IMR-90 (cell line): ENCODE measurements around the gene FYCO1. TPM values are rescaled to one million over a fixed set of nuclear protein-coding genes. Genes with fewer than 3 reads are reported as not detected.

Experiments
- ATAC-seq: fragments of 200-7000 bp; cut with Tn5 transposase; 2 replicates; pipeline ENCODE4 v1.9.1; 2020; ENCODE audit warnings: low read depth, mild to moderate bottlenecking, moderate library complexity
- BruUV-seq: library from RNA; stranded (reverse); fragments of 400-500 nt; replicated peaks from 2 replicates; lab custom pipeline; 2021; lab: Mats Ljungman, UMichigan
- CTCF ChIA-PET: fragments of 300-600 bp; formaldehyde crosslinking; extraction: SDS; loops from one replicate; lab custom pipeline; 2021; ENCODE audit warnings: antibody characterized with exemption; lab: Yijun Ruan, JAX
- POLR2A ChIA-PET: fragments of 300-600 bp; sonication (Branson Sonifier 250); formaldehyde crosslinking; loops from one replicate; lab custom pipeline; 2022; ENCODE audit warnings: antibody characterized with exemption; ENCODE audit not compliant: unreplicated experiment; lab: Charles Lee
- DNase-seq: peaks from one replicate; pipeline ENCODE4 v3.0.0; 2013
- H2AFZ ChIP-seq: replicated peaks from 2 replicates; pipeline ENCODE3; 2013; ENCODE audit warnings: low read length, mild to moderate bottlenecking; ENCODE audit not compliant: poor library complexity
- H2AK5ac ChIP-seq: 2 replicates; pipeline ENCODE4 v1.6.1; 2013; ENCODE audit warnings: low read depth, low read length, inconsistent platforms
- H2AK9ac ChIP-seq: replicated peaks from 2 replicates; pipeline ENCODE3; 2013; ENCODE audit warnings: mild to moderate bottlenecking, low read depth, low read length, moderate library complexity; ENCODE audit not compliant: poor library complexity
- H2BK120ac ChIP-seq: 2 replicates; pipeline ENCODE4 v1.6.1; 2013; ENCODE audit warnings: low read depth, low read length, inconsistent platforms
- H2BK15ac ChIP-seq: 3 replicates; pipeline ENCODE4 v1.6.1; 2013; ENCODE audit warnings: low read depth, low read length, inconsistent platforms
- H2BK20ac ChIP-seq: 2 replicates; pipeline ENCODE4 v1.6.1; 2013; ENCODE audit warnings: low read depth, mild to moderate bottlenecking, inconsistent platforms, low read length, moderate library complexity
- H2BK5ac ChIP-seq: 2 replicates; pipeline ENCODE4 v1.6.1; 2013; ENCODE audit warnings: mild to moderate bottlenecking, low read depth, low read length, inconsistent platforms; ENCODE audit not compliant: poor library complexity, severe bottlenecking
- H3K14ac ChIP-seq: replicated peaks from 2 replicates; pipeline ENCODE4 v1.6.1; 2013; ENCODE audit warnings: low read depth, low read length, inconsistent platforms
- H3K18ac ChIP-seq: 2 replicates; pipeline ENCODE4 v1.6.1; 2013; ENCODE audit warnings: low read depth, low read length, control low read depth
- H3K23ac ChIP-seq: 2 replicates; pipeline ENCODE4 v1.6.1; 2013; ENCODE audit warnings: low read depth, low read length, inconsistent platforms
- H3K27ac ChIP-seq: 2 replicates; pipeline ENCODE4 v1.5.1; 2013; ENCODE audit warnings: mild to moderate bottlenecking, control low read depth, low read length; ENCODE audit not compliant: insufficient read depth
- H3K27me3 ChIP-seq: 2 replicates; pipeline ENCODE4 v1.6.1; 2013; ENCODE audit warnings: low read length; ENCODE audit not compliant: control insufficient read depth, insufficient read depth
- H3K36me3 ChIP-seq: 2 replicates; pipeline ENCODE4 v1.6.1; 2013; ENCODE audit warnings: low read length, mixed read lengths; ENCODE audit not compliant: control insufficient read depth, insufficient read depth
- H3K4ac ChIP-seq: 2 replicates; pipeline ENCODE4 v1.6.1; 2013; ENCODE audit warnings: low read depth, low read length, inconsistent platforms
- H3K4me1 ChIP-seq: 2 replicates; pipeline ENCODE4 v1.6.1; 2013; ENCODE audit warnings: low read length, mixed read lengths; ENCODE audit not compliant: control insufficient read depth, insufficient read depth
- H3K4me2 ChIP-seq: 2 replicates; pipeline ENCODE4 v1.6.1; 2013; ENCODE audit warnings: low read depth, mild to moderate bottlenecking, control low read depth, low read length, moderate library complexity
- H3K4me3 ChIP-seq: 2 replicates; pipeline ENCODE4 v1.5.1; 2013; ENCODE audit warnings: low read depth, mild to moderate bottlenecking, control low read depth, low read length, moderate library complexity; ENCODE audit not compliant: insufficient read depth
- H3K56ac ChIP-seq: 2 replicates; pipeline ENCODE4 v1.6.1; 2013; ENCODE audit warnings: low read length, inconsistent platforms; ENCODE audit not compliant: insufficient read depth; ENCODE audit errors: extremely low read depth
- H3K79me1 ChIP-seq, 2 experiments: 2 replicates each; pipeline ENCODE4 v1.6.1; 2013; ENCODE audit warnings: low read length in 2 of 2, inconsistent platforms in 1 of 2, low read depth in 1 of 2
- H3K9ac ChIP-seq: 2 replicates; pipeline ENCODE4 v1.6.1; 2013; ENCODE audit warnings: low read depth, low read length, control low read depth
- H3K9me1 ChIP-seq: 2 replicates; pipeline ENCODE4 v1.6.1; 2013; ENCODE audit warnings: low read length, inconsistent platforms; ENCODE audit not compliant: insufficient read depth
- H3K9me3 ChIP-seq: 2 replicates; pipeline ENCODE4 v1.6.1; 2013; ENCODE audit warnings: low read length; ENCODE audit not compliant: control insufficient read depth, insufficient read depth
- H4K20me1 ChIP-seq: 2 replicates; pipeline ENCODE4 v1.6.1; 2013; ENCODE audit warnings: low read length, inconsistent platforms; ENCODE audit not compliant: insufficient read depth
- H4K5ac ChIP-seq: 2 replicates; pipeline ENCODE4 v1.6.1; 2013; ENCODE audit warnings: mild to moderate bottlenecking, low read depth, low read length, control low read depth
- H4K8ac ChIP-seq, 2 experiments: 2 replicates each; pipeline ENCODE4 v1.6.1; 2013; ENCODE audit warnings: low read depth in 2 of 2, low read length in 2 of 2, control low read depth in 1 of 2, inconsistent platforms in 1 of 2
- H4K91ac ChIP-seq: 2 replicates; pipeline ENCODE4 v1.6.1; 2013; ENCODE audit warnings: low read depth, low read length, inconsistent platforms; ENCODE audit not compliant: insufficient read depth
- BHLHE40 ChIP-seq: fragments of 150-350 bp; IDR thresholded peaks from 2 replicates; pipeline ENCODE4 v1.6.1; 2016; ENCODE audit warnings: mild to moderate bottlenecking, low read depth, low read length
- CEBPB ChIP-seq: IDR thresholded peaks from 2 replicates; pipeline ENCODE4 v1.6.1; 2012; ENCODE audit warnings: low read depth, low read length, improper control_type of control experiment
- CHD1 ChIP-seq: IDR thresholded peaks from 2 replicates; pipeline ENCODE4 v1.6.1; 2012; ENCODE audit warnings: low read depth, low read length, improper control_type of control experiment
- FOS ChIP-seq: fragments of 150-350 bp; IDR thresholded peaks from 2 replicates; pipeline ENCODE4 v1.6.1; 2016; ENCODE audit warnings: low read depth, low read length
- MAFK ChIP-seq: IDR thresholded peaks from 2 replicates; pipeline ENCODE4 v1.6.1; 2012; ENCODE audit warnings: low read depth, low read length, improper control_type of control experiment
- MAZ ChIP-seq: IDR thresholded peaks from 2 replicates; pipeline ENCODE4 v1.6.1; 2012; ENCODE audit warnings: low read depth, mild to moderate bottlenecking, low read length, improper control_type of control experiment, moderate library complexity, borderline replicate concordance
- MXI1 ChIP-seq: IDR thresholded peaks from 2 replicates; pipeline ENCODE4 v1.6.1; 2012; ENCODE audit warnings: low read depth, mild to moderate bottlenecking, low read length, moderate library complexity, borderline replicate concordance
- NFE2L2 ChIP-seq: fragments of 150-350 bp; IDR thresholded peaks from 2 replicates; pipeline ENCODE4 v1.6.1; 2016; ENCODE audit warnings: low read depth, mild to moderate bottlenecking, low read length
- POLR2A ChIP-seq: IDR thresholded peaks from 2 replicates; pipeline ENCODE4 v1.6.1; 2012; ENCODE audit warnings: mild to moderate bottlenecking, low read depth, low read length
- RAD21 ChIP-seq: IDR thresholded peaks from 2 replicates; pipeline ENCODE4 v1.6.1; 2012; ENCODE audit warnings: low read length, improper control_type of control experiment
- RCOR1 ChIP-seq: IDR thresholded peaks from 2 replicates; pipeline ENCODE4 v1.6.1; 2012; ENCODE audit warnings: mild to moderate bottlenecking, low read length, improper control_type of control experiment; ENCODE audit not compliant: insufficient replicate concordance
- RFX5 ChIP-seq: IDR thresholded peaks from 2 replicates; pipeline ENCODE4 v1.8.0; 2012; ENCODE audit warnings: low read depth, mild to moderate bottlenecking, low read length, moderate library complexity
- SMC3 ChIP-seq: fragments of 150-350 bp; IDR thresholded peaks from 2 replicates; pipeline ENCODE4 v1.6.1; 2016; ENCODE audit warnings: low read depth, mild to moderate bottlenecking, antibody characterized with exemption, low read length, moderate library complexity
- WGBS, 2 experiments: methylation state at CpG; one replicate each; pipeline versions ENCODE4 v1.1.5 to v1.1.7; 2013; ENCODE audit warnings: missing lambda C conversion rate in 2 of 2; ENCODE audit not compliant: insufficient read length in 1 of 2; ENCODE audit errors: extremely low coverage in 2 of 2; 5-methylcytosine and 5-hydroxymethylcytosine counted together
- dilution Hi-C: fragments of 300-500 bp; cut with HindIII; formaldehyde crosslinking; loops from one replicate; pipeline ENCODE4 v1.14.3; 2018; ENCODE audit warnings: low sequenced_read_pairs; ENCODE audit not compliant: unreplicated experiment
- in situ Hi-C: fragments of 300-500 bp; cut with MboI; formaldehyde crosslinking; loops from 3 replicates; pipeline ENCODE4 v1.14.3; 2019; ENCODE audit warnings: low sequenced_read_pairs, inconsistent platforms, mixed read lengths
- intact Hi-C: fragments of 100-400 bp; cut with micrococcal nuclease; formaldehyde crosslinking; loops from 2 replicates; pipeline ENCODE4 v1.10.0; 2022
- polyA plus RNA-seq, 3 experiments: library from polyadenylated mRNA; depleted of rRNA; stranded (reverse); fragments of >200 nt; gene quantifications; 2 replicates each; pipeline ENCODE4 v1.2.3, GENCODE V29; 2012; ENCODE audit warnings: low replicate concordance in 1 of 3
- total RNA-seq: library from RNA; depleted of rRNA; stranded (reverse); fragments of >200 nt; gene quantifications from 2 replicates; pipeline ENCODE4 v1.2.3, GENCODE V29; 2012
- TF ChIP-seq, protein P1 (sequence below): fragments of 150-350 bp; IDR thresholded peaks from 2 replicates; pipeline ENCODE4 v1.6.1; 2016; ENCODE audit warnings: low read depth, mild to moderate bottlenecking, low read length, moderate library complexity, borderline replicate concordance
- TF ChIP-seq, protein P2 (sequence below): fragments of 150-350 bp; IDR thresholded peaks from 2 replicates; pipeline ENCODE4 v1.6.1; 2017; ENCODE audit warnings: mild to moderate bottlenecking, antibody characterized with exemption, low read length, low read depth

FYCO1 gene
- total and polyA plus RNA-seq, 2 of the 4 experiments (the other 2 are of a cell fraction) = 13.7 to 20.1 TPM

DNA sequence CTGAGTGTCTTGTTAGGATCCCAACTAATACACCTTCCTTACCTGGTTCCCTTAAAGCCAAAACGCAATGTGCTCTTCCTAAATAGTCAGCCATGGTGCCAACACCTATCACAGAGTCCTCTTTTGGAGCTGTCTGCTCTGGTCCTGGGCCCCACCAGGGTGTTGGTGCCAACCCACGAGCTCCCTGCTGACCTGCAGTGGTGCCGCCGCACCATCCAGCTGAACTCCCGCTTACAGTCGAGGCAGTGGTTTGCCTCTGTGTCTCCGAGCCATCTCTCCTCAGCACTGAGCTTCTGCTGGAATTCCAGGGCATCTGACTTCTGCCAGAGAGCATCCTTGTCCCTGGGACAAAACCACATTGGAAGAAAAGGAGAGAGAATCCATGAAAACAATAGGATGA is 36.4 kb downstream of the FYCO1 start:
- Histone ChIP-seq H3K23ac (no peak overlapping the region), H2AFZ (no peak overlapping the region), H2BK5ac (no peak overlapping the region), H2BK120ac (peak overlapping the region; percentile 5; the same call in 1 of the 2 replicates), H3K27me3 (no peaks in the 10 kb centered on the region), H3K4me3 (no peak overlapping the region), H2AK5ac (no peak overlapping the region), H3K9me1 (peaks cover 7% of the 10 kb centered on the region; the same call in 1 of the 2 replicates), H4K5ac (no peak overlapping the region), H4K8ac (0 out of 4 replicates have a peak overlapping the region, but pooled peaks of 1 of the 2 experiments have one; percentile 3), H3K4me1 (no peaks in the 10 kb centered on the region), H2BK20ac (no peak overlapping the region; the same call in 1 of the 2 replicates), H3K9ac (no peak overlapping the region), H2AK9ac (peak overlapping the region; percentile 22), H4K20me1 (no peaks in the 10 kb centered on the region), H3K56ac (no peak overlapping the region), H3K9me3 (no peaks in the 10 kb centered on the region), H3K27ac (no peak overlapping the region), H3K14ac (no peak overlapping the region), H4K91ac (no peak overlapping the region), H2BK15ac (no peak overlapping the region), H3K18ac (no peak overlapping the region), H3K4me2 (no peak overlapping the region), H3K79me1 (no peaks in the 10 kb centered on the region), H3K4ac (no peak overlapping the region), H3K36me3 (peaks cover 68% of the 10 kb centered on the region)
- dilution Hi-C loops = no loop called here
- 75% methylated on average over 1 of the region's 7 CpGs; no CpG with 5 or more reads in 1 of the 2 experiments for WGBS, 2 experiments
- BruUV-seq = no TSS peak
- ATAC-seq (no peak), DNase-seq (no peak)
- CTCF ChIA-PET = interaction anchor here (0.9 to 1.5 kb wide), 2 partner anchors 14 to 120 kb away, joined by 3 read pairs; no protein-coding TSS in a partner anchor
- intact Hi-C loops = no loop called here
- TF ChIP-seq RCOR1 = no peak
- no peak for TF ChIP-seq MXI1
- no peak for TF ChIP-seq BHLHE40
- TF ChIP-seq RAD21 = no peak
- TF ChIP-seq MAZ = no peak
- TF ChIP-seq NFE2L2 = no peak
- no peak for TF ChIP-seq SMC3
- TF ChIP-seq, protein P1, sequence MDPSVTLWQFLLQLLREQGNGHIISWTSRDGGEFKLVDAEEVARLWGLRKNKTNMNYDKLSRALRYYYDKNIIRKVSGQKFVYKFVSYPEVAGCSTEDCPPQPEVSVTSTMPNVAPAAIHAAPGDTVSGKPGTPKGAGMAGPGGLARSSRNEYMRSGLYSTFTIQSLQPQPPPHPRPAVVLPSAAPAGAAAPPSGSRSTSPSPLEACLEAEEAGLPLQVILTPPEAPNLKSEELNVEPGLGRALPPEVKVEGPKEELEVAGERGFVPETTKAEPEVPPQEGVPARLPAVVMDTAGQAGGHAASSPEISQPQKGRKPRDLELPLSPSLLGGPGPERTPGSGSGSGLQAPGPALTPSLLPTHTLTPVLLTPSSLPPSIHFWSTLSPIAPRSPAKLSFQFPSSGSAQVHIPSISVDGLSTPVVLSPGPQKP = no peak
- TF ChIP-seq CHD1 = no peak
- TF ChIP-seq FOS = no peak
- TF ChIP-seq, protein P2, sequence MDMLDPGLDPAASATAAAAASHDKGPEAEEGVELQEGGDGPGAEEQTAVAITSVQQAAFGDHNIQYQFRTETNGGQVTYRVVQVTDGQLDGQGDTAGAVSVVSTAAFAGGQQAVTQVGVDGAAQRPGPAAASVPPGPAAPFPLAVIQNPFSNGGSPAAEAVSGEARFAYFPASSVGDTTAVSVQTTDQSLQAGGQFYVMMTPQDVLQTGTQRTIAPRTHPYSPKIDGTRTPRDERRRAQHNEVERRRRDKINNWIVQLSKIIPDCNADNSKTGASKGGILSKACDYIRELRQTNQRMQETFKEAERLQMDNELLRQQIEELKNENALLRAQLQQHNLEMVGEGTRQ = no peak
- TF ChIP-seq RFX5 = no peak
- TF ChIP-seq POLR2A = no peak
- no peak for TF ChIP-seq MAFK
- TF ChIP-seq CEBPB = no peak
- in situ Hi-C loops = no loop called here
- POLR2A ChIA-PET = interaction anchor here (0.5 kb wide), 1 partner anchor 151 kb away, joined by 4 read pairs; no protein-coding TSS in a partner anchor
